Astrocyte (in vitro differentiated cells and primary cell): ENCODE data around the gene CETN3.

Experiments
- EZH2 ChIP-seq: IDR thresholded peaks from 2 replicates; pipeline ENCODE4 v1.6.1; 2012; ENCODE audit warnings: mild to moderate bottlenecking, low read length, inconsistent platforms; ENCODE audit not compliant: insufficient read depth
- TF ChIP-seq, protein P1 (sequence below): IDR thresholded peaks from 2 replicates; pipeline ENCODE4 v1.5.1; 2011; ENCODE audit warnings: low read depth, mild to moderate bottlenecking, inconsistent platforms, low read length, moderate library complexity; ENCODE audit not compliant: insufficient read depth

DNA sequence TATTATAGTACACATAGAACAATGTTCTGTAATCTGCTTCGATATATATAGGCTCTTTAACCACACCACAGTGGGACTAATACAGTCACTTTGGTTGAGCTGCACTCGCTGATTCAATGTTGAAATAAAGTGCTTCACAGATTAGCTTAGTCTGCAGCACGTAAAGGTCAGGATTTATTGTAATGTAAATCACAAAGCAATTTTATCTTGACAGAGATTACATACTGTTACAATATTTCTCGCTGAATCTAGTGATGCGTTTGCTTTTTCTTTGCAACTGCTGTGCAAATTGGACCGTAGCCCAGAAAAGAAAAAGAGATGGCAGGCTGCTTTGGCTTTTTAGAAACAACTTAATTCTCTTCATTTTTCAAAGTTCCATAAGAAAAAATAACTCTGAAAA, 52.9 kb downstream of the CETN3 start:
- TF ChIP-seq, protein P1, sequence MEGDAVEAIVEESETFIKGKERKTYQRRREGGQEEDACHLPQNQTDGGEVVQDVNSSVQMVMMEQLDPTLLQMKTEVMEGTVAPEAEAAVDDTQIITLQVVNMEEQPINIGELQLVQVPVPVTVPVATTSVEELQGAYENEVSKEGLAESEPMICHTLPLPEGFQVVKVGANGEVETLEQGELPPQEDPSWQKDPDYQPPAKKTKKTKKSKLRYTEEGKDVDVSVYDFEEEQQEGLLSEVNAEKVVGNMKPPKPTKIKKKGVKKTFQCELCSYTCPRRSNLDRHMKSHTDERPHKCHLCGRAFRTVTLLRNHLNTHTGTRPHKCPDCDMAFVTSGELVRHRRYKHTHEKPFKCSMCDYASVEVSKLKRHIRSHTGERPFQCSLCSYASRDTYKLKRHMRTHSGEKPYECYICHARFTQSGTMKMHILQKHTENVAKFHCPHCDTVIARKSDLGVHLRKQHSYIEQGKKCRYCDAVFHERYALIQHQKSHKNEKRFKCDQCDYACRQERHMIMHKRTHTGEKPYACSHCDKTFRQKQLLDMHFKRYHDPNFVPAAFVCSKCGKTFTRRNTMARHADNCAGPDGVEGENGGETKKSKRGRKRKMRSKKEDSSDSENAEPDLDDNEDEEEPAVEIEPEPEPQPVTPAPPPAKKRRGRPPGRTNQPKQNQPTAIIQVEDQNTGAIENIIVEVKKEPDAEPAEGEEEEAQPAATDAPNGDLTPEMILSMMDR, result no peak
- TF ChIP-seq EZH2, result no peak
